NB4 (cell line): Measurements from ENCODE around the gene SHISAL1.

Source experiments
- POLR2A ChIP-seq: IDR thresholded peaks from 2 replicates; pipeline ENCODE4 v1.6.1; 2011; ENCODE audit warnings: mild to moderate bottlenecking; ENCODE audit not compliant: insufficient read length; ENCODE audit errors: extremely low read depth
- TF ChIP-seq, protein P1 (sequence below): IDR thresholded peaks from one replicate; pipeline ENCODE4 v1.5.1; 2012; ENCODE audit warnings: low read depth, low read length

DNA sequence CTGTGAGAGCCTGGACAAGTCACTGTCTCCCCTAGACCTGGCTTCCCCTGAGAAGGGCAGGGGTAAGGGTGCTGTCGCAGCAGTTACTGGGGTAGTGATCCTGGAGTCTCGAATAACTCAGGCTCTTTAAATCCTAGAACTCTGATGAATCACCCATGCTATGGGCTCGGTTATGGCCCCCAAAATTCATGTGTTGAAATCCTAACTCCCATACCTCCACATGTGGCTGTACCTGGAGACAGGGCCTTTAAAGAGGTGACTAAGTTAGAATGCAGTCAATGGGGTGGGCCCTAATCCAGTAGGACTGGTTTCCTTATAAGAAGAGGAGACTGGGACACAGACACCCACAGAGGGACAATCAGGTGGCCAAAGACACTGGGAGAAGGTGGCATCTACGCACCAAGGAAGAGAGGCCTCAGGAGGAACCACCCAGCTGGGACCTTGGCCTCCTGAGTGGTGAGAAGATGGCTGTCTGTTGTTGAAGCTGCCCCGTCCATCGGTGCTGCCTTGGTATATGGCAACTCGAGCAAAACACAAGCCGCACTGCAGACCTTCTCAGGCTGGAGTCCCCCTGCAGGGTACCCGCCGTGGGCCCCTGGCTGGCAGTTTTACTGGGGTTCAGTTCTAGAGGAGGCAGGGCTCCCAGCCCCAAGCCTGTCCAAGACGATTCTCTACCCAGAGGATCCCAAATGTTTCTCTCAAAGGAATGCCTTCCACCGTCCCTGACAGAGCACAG is 48.8 kb upstream of the SHISAL1 start:
- TF ChIP-seq, protein P1, sequence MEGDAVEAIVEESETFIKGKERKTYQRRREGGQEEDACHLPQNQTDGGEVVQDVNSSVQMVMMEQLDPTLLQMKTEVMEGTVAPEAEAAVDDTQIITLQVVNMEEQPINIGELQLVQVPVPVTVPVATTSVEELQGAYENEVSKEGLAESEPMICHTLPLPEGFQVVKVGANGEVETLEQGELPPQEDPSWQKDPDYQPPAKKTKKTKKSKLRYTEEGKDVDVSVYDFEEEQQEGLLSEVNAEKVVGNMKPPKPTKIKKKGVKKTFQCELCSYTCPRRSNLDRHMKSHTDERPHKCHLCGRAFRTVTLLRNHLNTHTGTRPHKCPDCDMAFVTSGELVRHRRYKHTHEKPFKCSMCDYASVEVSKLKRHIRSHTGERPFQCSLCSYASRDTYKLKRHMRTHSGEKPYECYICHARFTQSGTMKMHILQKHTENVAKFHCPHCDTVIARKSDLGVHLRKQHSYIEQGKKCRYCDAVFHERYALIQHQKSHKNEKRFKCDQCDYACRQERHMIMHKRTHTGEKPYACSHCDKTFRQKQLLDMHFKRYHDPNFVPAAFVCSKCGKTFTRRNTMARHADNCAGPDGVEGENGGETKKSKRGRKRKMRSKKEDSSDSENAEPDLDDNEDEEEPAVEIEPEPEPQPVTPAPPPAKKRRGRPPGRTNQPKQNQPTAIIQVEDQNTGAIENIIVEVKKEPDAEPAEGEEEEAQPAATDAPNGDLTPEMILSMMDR, result no peak
- TF ChIP-seq POLR2A, result no peak
